ENCODE data around the gene FMN1.

DNA sequence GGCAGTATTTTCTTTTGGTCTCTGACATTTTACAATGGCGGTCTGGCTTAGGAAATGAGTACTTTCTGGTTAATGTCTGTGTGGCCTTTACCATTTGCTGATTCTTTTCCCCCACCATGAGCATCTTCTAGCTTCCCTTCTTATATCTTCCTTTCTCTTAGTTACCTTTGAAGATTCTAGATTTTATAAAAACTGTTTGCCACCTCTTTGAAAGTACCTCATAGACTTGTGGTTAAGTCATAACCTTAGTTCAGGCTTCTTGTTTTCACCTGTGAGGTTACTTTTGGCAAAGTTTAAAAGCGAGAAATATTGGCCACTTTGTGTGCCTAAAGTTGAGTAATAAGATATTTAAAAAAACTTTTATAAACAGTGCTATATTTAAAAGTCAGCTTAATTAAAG is 147.4 kb downstream of the FMN1 start:
- no peak for TF ChIP-seq CTCF (conservative IDR thresholded peaks at IDR 0.05; ENCODE audit: low read depth, low read length)
- no peak for TF ChIP-seq EZH2 (IDR thresholded peaks at IDR 0.05; ENCODE audit: borderline replicate concordance, low read depth, low read length, poor library complexity, severe bottlenecking)

Data from A673 (cell line).